Peyer's patch (tissue), 4 donors: ENCODE data around the gene TRIM47.

ENCODE experiments used
- POLR2A ChIP-seq, 2 donors: fragments of 450-650 bp; IDR thresholded peaks; one replicate each; pipeline ENCODE4 v1.5.1; 2017; ENCODE audit warnings: antibody characterized with exemption in 2 of 2, mild to moderate bottlenecking in 2 of 2, moderate library complexity in 2 of 2
- TF ChIP-seq, protein P1 (sequence below), 6 experiments: fragments of 450-650 bp in 4 of 6; fragments of 200-600 bp in 2 of 6; sonication (generic) in 1 of 6; IDR thresholded peaks; one replicate each; pipeline ENCODE4 v1.5.1; 2017 to 2019; ENCODE audit warnings: antibody characterized with exemption in 6 of 6, mild to moderate bottlenecking in 3 of 6, moderate library complexity in 1 of 6

- TF ChIP-seq, protein P1, sequence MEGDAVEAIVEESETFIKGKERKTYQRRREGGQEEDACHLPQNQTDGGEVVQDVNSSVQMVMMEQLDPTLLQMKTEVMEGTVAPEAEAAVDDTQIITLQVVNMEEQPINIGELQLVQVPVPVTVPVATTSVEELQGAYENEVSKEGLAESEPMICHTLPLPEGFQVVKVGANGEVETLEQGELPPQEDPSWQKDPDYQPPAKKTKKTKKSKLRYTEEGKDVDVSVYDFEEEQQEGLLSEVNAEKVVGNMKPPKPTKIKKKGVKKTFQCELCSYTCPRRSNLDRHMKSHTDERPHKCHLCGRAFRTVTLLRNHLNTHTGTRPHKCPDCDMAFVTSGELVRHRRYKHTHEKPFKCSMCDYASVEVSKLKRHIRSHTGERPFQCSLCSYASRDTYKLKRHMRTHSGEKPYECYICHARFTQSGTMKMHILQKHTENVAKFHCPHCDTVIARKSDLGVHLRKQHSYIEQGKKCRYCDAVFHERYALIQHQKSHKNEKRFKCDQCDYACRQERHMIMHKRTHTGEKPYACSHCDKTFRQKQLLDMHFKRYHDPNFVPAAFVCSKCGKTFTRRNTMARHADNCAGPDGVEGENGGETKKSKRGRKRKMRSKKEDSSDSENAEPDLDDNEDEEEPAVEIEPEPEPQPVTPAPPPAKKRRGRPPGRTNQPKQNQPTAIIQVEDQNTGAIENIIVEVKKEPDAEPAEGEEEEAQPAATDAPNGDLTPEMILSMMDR (IDR thresholded peaks at IDR 0.05): no peak
- no peak for TF ChIP-seq POLR2A (IDR thresholded peaks at IDR 0.05)
These were observed 35.3 kb upstream of the TRIM47 start for GRCh38 chr17:75913537-75914210.
